Lung (tissue), 12 donors: ENCODE results near the gene RARG. TPM values are rescaled to one million over a fixed set of nuclear protein-coding genes. Genes with fewer than 3 reads are reported as not detected.
"Not testable (repeated sequence)": the region's sequence is repeated elsewhere in the genome, so short reads cannot be mapped to it uniquely, and the experiment has no call there.

Source experiments
- ATAC-seq: fragments of 200-7000 bp; cut with Tn5 transposase; one replicate; pipeline ENCODE4 v1.9.1; 2020; ENCODE audit warnings: moderate number of reproducible peaks; ENCODE audit not compliant: insufficient read depth, low FRiP score
- DNase-seq, 3 donors: peaks; one replicate each; pipeline ENCODE4 v3.0.0-alpha.2; 2013 to 2017
- H3K27ac ChIP-seq, 2 donors: one replicate each; pipeline ENCODE4 v1.5.1; 2013; ENCODE audit warnings: mild to moderate bottlenecking in 2 of 2, moderate library complexity in 2 of 2, control low read depth in 1 of 2, inconsistent platforms in 1 of 2, low read depth in 1 of 2, low read length in 1 of 2
- H3K27me3 ChIP-seq, 3 donors: one replicate each; pipeline ENCODE4 v1.5.1; 2013; ENCODE audit warnings: low read length in 2 of 3; ENCODE audit not compliant: control insufficient read depth in 3 of 3, insufficient read depth in 3 of 3
- H3K36me3 ChIP-seq, 4 donors: one replicate each; pipeline ENCODE4 v1.5.1; 2013; ENCODE audit warnings: low read length in 4 of 4, mild to moderate bottlenecking in 1 of 4, moderate library complexity in 1 of 4; ENCODE audit not compliant: control insufficient read depth in 4 of 4, insufficient read depth in 4 of 4
- H3K4me1 ChIP-seq, 5 donors: one replicate each; pipeline ENCODE4 v1.5.1; 2013; ENCODE audit warnings: low read length in 5 of 5, mild to moderate bottlenecking in 2 of 5, moderate library complexity in 1 of 5; ENCODE audit not compliant: control insufficient read depth in 5 of 5, insufficient read depth in 5 of 5
- H3K4me3 ChIP-seq: one replicate; pipeline ENCODE4 v1.5.1; 2013; ENCODE audit warnings: mild to moderate bottlenecking, control low read depth, moderate library complexity
- H3K9ac ChIP-seq, 2 donors: one replicate each; pipeline ENCODE4 v1.5.1; 2013; ENCODE audit warnings: low read length in 2 of 2, control low read depth in 1 of 2; ENCODE audit not compliant: insufficient read depth in 1 of 2
- H3K9me3 ChIP-seq, 4 donors: one replicate each; pipeline ENCODE4 v1.5.1; 2013; ENCODE audit warnings: low read length in 3 of 4, mild to moderate bottlenecking in 1 of 4, moderate library complexity in 1 of 4; ENCODE audit not compliant: control insufficient read depth in 4 of 4, insufficient read depth in 3 of 4
- WGBS, 2 donors: extraction: QIAGEN DNeasy Blood & Tissue Kit; methylation state at CpG; one replicate each; pipeline ENCODE4 v1.1.7; 2013; 5-methylcytosine and 5-hydroxymethylcytosine counted together
- polyA plus RNA-seq, 2 donors: library from polyadenylated mRNA; stranded (reverse); fragments of 200-250 nt; gene quantifications; one replicate each; pipeline ENCODE4 v1.2.1, GENCODE V29; 2013
- total RNA-seq, 2 donors: library from RNA; depleted of rRNA in 1 of 2; stranded (reverse); fragments of >200 nt in 1 of 2; gene quantifications; one replicate each; pipeline ENCODE4 v1.2.1, GENCODE V29; 2014 to 2021
- TF ChIP-seq, protein P1 (sequence below): IDR thresholded peaks from 2 replicates; pipeline ENCODE4 v1.5.1; 2012; ENCODE audit warnings: mild to moderate bottlenecking; ENCODE audit errors: control extremely low read depth, extremely low read depth
- donor health status: control.
- donor health status: control.
- donor health status: Bipolar disorder and iron deficiency.
- donor health status: healthy.
- donor health status: DM: yes; HTN: yes; CAD: no.

RARG gene
- total and polyA plus RNA-seq, 4 donors, result 12.0 to 29.7 (median 21.0) TPM

DNA sequence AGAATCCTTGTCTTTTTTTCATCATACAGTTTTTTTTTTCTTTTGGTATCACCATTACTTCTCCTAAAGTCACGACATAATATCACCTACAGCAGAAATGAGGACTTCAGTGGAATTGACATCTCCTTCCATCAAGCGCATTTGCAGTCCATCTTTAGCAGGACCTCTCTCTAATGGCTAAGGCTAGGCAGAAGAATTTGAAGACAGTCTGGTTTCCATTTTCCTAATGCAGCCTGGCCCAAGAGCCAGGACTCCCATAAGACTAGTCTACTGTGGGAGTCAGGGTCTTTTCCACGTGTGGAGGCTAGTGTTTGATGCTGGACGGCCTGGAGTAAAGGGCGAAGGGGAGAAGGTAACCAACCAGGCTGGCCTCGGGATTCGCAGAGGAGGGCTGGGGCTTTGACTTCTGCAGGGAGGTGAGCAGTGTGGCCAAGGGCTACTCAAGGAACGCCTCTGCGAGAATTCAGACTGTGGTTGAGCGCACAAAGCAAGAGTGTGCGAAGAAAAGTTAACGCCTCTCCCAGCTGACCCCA is 52.3 kb downstream of the RARG start:
- peak overlapping the region; percentile 73 to 77 for H3K9ac ChIP-seq
- WGBS, 2 donors, result 16 to 17% methylated on average over 12 of the region's 12 CpGs
- H3K4me3 ChIP-seq, result peak overlapping the region; percentile 62
- no peaks in the 10 kb centered on the region for H3K9me3 ChIP-seq
- DNase-seq, result no peak
- TF ChIP-seq, protein P1, sequence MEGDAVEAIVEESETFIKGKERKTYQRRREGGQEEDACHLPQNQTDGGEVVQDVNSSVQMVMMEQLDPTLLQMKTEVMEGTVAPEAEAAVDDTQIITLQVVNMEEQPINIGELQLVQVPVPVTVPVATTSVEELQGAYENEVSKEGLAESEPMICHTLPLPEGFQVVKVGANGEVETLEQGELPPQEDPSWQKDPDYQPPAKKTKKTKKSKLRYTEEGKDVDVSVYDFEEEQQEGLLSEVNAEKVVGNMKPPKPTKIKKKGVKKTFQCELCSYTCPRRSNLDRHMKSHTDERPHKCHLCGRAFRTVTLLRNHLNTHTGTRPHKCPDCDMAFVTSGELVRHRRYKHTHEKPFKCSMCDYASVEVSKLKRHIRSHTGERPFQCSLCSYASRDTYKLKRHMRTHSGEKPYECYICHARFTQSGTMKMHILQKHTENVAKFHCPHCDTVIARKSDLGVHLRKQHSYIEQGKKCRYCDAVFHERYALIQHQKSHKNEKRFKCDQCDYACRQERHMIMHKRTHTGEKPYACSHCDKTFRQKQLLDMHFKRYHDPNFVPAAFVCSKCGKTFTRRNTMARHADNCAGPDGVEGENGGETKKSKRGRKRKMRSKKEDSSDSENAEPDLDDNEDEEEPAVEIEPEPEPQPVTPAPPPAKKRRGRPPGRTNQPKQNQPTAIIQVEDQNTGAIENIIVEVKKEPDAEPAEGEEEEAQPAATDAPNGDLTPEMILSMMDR, result no peak
- no peaks in the 10 kb centered on the region for H3K27me3 ChIP-seq
- H3K4me1 ChIP-seq, result peaks cover 5 to 36% (median 22%) of the 10 kb centered on the region in 5 donors
- H3K27ac ChIP-seq, result peak overlapping the region; percentile 94 to 99
- ATAC-seq, result peak; percentile 5
- peaks cover 7 to 21% (median 11%) of the 10 kb centered on the region in 4 donors for H3K36me3 ChIP-seq

DNA sequence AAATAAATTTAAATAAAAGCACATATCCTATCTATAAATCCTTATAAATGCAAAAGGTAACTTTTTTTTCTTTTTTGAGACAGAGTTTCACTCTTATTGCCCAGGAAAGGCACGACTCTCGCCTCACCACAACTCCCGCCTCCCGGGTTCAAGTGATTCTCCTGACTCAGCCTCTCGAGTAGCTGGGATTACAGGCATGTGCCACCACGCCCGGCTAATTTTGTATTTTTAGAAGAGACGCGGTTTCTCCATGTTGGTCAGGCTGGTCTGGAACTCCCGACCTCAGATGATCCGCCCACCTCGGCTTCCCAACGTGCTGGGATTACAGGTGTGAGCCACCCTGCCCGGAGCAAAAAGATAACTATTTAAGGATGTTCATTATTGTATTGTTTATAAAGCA is 53.2 kb downstream of the RARG start:
- not testable (repeated sequence) for H3K27me3 ChIP-seq, H3K4me3 ChIP-seq, DNase-seq, H3K27ac ChIP-seq, ATAC-seq, H3K9ac ChIP-seq, H3K9me3 ChIP-seq
- Histone ChIP-seq H3K36me3 (peaks cover 5 to 18% (median 8%) of the 10 kb centered on the region in 4 donors), H3K4me1 (peaks cover 4 to 35% (median 22%) of the 10 kb centered on the region in 5 donors)
- 93 to 96% methylated on average over 14 of the region's 14 CpGs for WGBS, 2 donors

DNA sequence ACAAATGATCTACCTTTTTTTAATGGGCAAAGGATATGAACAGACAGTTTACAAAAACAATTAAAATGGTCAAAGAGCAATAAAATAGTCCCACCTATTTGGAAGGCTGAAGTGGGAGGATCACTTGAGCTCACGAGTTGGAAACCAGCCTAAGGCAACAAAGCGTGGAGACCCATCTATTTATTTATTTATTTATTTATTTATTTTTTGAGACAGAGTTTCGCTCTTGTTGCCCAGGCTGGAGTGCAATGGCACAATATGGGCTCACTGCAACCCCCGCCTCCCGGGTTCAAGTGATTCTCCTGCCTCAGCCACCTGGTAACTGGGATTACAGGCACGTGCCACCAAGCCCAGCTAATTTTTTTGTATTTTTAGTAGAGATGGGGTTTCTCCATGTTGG is 54.6 kb downstream of the RARG start:
- H3K27ac ChIP-seq, H3K9me3 ChIP-seq, DNase-seq, H3K9ac ChIP-seq, H3K4me3 ChIP-seq, ATAC-seq, H3K27me3 ChIP-seq: not testable (repeated sequence)
- peaks cover 3 to 12% (median 5%) of the 10 kb centered on the region in 4 donors for H3K36me3 ChIP-seq
- 96 to 98% methylated on average over 6 of the region's 6 CpGs for WGBS, 2 donors
- H3K4me1 ChIP-seq, result peaks cover 4 to 22% (median 10%) of the 10 kb centered on the region in 5 donors

- Histone ChIP-seq H3K4me3 (no peak overlapping the region), H3K36me3 (peaks cover 0 to 7% (median 2%) of the 10 kb centered on the region in 4 donors), H3K9ac (no peak overlapping the region), H3K27ac (no peak overlapping the region), H3K4me1 (peaks cover 1 to 17% (median 3%) of the 10 kb centered on the region in 5 donors), H3K27me3 (no peaks in the 10 kb centered on the region), H3K9me3 (no peaks in the 10 kb centered on the region)
- ATAC-seq (no peak), DNase-seq (no peak)
- WGBS, 2 donors, result 98 to 100% methylated on average over 3 of the region's 3 CpGs
- TF ChIP-seq, protein P1, result no peak
Measured at GRCh38 chr12:53176750-53177149, 55.3 kb downstream of the RARG start.
